HG02852 (cell line): ENCODE results near the gene MDN1.
A peak's percentile ranks its signal among the peaks of the same experiment; 100 is the strongest.
"Not testable (repeated sequence)": the region's sequence is repeated elsewhere in the genome, so short reads cannot be mapped to it uniquely, and the experiment has no call there.

Source experiments
- ATAC-seq: cut with Tn5 transposase; IDR thresholded peaks from one replicate; pipeline ENCODE4 v1.9.1; 2021; ENCODE audit warnings: mild to moderate bottlenecking, moderate library complexity; ENCODE audit not compliant: unreplicated experiment

The MDN1 gene, protein sequence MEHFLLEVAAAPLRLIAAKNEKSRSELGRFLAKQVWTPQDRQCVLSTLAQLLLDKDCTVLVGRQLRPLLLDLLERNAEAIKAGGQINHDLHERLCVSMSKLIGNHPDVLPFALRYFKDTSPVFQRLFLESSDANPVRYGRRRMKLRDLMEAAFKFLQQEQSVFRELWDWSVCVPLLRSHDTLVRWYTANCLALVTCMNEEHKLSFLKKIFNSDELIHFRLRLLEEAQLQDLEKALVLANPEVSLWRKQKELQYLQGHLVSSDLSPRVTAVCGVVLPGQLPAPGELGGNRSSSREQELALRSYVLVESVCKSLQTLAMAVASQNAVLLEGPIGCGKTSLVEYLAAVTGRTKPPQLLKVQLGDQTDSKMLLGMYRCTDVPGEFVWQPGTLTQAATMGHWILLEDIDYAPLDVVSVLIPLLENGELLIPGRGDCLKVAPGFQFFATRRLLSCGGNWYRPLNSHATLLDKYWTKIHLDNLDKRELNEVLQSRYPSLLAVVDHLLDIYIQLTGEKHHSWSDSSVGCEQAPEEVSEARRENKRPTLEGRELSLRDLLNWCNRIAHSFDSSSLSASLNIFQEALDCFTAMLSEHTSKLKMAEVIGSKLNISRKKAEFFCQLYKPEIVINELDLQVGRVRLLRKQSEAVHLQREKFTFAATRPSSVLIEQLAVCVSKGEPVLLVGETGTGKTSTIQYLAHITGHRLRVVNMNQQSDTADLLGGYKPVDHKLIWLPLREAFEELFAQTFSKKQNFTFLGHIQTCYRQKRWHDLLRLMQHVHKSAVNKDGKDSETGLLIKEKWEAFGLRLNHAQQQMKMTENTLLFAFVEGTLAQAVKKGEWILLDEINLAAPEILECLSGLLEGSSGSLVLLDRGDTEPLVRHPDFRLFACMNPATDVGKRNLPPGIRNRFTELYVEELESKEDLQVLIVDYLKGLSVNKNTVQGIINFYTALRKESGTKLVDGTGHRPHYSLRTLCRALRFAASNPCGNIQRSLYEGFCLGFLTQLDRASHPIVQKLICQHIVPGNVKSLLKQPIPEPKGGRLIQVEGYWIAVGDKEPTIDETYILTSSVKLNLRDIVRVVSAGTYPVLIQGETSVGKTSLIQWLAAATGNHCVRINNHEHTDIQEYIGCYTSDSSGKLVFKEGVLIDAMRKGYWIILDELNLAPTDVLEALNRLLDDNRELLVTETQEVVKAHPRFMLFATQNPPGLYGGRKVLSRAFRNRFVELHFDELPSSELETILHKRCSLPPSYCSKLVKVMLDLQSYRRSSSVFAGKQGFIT (N-terminal part only)

DNA sequence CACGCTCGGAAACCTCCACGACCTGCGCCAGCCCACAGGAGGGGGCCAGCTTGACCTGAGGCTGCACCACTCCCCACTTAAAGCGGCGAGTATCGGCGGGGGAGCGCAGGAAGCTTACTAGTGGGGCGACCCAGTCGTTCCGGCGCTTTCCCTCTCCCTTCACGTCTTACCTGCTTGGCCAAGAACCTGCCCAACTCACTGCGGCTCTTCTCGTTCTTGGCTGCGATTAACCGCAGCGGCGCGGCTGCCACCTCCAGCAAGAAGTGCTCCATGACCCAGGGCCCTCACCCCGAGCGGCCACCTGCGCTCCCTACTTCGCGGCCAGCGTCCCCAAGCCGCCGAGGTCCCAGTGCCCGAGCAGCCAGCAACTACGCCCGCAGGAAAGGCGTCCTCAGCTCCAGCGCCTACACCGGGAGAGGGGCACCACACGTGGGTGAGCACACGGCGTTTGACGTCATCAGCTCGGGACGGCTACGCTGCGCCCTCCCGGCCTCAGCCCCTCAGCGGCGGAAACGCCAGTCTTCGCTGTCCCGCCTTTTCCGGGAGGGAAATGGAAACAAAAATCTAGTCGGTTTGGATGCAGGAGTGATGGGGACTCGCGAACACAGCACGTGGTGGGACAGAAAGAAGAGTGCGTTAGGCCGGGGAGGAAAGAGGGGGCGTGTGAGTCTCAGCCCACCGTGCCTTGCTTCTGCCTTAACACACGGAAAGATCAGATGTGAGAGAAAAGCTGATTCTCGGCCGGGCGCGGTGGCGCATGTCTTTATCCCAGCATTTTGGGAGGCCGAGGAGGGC, at the start of gene MDN1:
Gene MDN1 (minus strand): TSS at position 459 of the 795 bp plus-strand sequence. CDS start 187 bp downstream, at position 272.
- peak; percentile 94 for ATAC-seq

DNA sequence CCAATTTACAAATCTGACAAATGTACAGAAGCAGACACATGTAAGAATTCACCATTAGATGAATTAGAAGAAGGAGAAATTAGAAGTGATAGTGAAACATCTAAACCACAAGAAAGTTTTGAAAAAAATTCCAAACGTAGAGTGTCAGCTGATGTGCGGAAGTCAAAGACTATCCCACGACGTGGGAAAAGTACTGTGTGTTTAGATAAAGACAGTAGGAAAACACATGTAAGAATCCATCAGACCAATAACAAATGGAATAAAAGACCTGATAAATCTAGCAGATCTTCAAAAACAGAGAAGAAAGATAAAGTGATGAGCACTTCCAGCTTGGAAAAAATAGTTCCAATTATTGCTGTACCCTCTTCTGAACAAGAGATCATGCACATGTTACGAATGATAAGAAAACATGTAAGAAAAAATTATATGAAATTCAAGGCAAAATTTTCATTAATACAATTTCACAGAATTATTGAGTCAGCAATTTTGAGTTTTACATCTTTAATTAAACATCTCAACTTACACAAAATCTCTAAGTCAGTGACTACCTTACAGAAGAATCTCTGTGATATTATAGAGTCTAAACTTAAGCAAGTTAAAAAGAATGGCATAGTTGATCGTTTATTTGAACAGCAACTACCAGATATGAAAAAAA, 46.6 kb upstream of the MDN1 start:
- ATAC-seq: no peak

DNA sequence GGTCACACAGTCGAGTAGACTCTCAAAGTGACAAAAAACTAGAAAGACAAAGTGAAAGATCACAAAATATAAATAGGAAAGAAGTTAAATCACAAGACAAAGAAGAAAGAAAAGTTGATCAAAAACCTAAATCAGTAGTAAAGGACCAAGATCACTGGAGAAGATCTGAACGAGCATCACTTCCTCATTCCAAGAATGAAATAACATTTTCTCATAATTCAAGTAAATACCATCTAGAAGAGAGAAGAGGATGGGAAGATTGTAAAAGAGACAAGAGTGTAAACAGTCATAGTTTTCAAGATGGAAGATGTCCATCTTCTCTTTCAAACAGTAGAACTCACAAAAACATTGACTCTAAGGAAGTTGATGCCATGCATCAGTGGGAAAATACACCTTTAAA, 43.1 kb upstream of the MDN1 start:
- ATAC-seq: peak; percentile 22

DNA sequence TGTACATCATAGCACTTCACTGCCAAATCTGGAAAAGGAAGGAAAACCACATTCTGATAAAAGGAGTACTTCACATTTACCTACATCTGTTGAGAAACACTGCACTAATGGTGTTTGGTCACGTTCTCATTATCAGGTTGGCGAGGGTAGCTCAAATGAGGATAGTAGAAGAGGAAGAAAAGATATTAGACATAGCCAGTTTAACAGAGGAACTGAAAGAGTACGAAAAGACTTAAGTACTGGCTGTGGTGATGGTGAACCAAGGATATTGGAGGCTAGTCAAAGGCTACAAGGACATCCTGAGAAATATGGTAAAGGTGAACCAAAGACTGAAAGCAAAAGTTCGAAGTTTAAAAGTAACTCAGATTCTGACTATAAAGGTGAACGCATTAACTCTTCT, 42.7 kb upstream of the MDN1 start:
- peak; percentile 72 for ATAC-seq

DNA sequence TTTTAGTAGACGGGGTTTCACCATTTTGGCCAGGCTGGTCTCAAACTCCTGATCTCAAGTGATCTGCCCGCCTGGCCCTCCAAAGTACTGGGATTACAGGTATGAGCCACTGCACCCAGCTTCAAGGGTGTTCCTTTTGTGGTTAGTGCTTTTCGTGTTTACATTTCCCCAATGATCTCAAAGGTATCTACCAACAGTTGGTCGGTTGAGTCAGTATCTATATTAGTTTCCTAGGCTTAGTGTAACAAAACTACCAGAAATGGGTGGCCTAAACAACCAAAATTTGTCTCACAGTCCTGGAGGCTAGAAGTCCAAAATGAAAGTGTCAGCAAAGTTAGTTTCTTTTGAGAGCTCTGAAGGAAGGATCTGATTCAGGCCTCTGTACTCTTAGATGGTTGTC, 40.1 kb upstream of the MDN1 start:
- peak; percentile 59 for ATAC-seq

DNA sequence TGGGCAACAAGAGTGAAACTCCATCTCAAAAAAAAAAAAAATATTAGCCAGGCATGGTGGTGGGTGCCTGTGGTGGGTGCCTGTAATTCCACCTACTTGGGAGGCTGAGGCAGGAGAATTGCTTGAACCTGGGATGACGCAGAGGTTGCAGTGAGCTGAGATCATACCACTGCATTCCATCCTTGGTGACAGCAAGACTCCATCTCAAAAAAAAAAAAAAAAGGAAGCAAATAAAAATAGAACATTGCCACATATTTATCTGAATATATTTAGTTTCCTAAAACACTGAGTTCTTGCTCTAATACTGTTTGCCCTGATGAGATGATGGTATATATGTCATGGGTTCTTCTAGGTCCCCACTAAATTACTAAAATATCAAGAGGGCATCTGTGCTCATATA, 38.4 kb upstream of the MDN1 start:
- no peak for ATAC-seq

DNA sequence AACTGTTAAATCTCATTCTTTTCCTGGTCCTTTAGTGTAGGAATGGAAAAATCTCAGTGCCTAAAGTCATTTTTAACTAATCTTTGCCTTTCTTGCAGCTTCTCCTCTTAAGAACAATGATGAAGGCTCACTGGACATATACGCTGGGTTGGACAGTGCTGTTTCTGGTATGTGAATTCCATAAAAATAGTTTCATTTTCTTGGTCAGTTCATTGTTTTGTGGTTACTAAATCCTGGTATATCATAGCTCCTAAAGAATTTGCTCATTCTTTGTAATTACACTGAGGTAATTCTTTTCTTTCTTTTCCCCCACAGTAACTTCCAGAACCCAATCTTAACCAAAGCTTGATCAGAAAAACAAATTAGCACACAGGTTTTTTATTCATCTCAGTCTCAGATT, 33.5 kb upstream of the MDN1 start:
- ATAC-seq: no peak

DNA sequence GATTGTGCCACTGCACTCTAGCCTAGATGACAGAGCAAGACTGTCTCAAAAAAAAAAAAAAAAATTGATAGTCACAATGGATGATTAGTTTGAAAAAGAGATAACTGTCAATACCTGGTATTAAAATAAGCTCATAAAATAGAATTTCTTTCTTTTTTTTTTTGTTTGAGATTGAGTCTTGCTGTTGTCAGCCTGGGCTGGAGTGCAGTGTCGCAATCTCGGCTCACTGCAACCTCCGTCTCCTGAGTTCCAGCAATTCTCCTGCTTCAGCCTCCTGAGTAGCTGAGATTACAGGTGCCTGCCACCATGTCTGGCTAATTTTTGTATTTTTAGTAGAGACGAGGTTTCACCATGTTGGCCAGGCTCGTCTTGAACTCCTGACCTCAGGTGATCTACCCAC, 27.9 kb upstream of the MDN1 start:
- ATAC-seq: not testable (repeated sequence)

DNA sequence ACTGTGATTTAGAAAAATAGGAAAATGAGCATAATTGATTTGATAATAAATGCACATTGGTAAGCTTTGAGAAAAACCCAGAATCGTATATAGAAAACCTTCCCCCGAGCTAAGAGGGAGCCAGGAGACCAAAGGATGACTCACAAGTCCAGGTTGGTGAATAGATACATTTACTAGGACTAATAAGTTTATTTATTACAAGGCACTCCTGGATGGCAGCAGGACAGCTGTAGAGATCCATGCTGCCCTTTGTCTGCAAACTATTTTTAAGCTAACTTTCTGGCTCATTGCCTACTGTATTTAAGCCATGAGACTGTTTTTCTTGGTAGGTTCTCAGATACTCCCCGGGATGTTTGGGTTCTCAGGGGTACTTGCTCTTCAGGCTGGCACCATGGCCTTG, 23.5 kb upstream of the MDN1 start:
- no peak for ATAC-seq

DNA sequence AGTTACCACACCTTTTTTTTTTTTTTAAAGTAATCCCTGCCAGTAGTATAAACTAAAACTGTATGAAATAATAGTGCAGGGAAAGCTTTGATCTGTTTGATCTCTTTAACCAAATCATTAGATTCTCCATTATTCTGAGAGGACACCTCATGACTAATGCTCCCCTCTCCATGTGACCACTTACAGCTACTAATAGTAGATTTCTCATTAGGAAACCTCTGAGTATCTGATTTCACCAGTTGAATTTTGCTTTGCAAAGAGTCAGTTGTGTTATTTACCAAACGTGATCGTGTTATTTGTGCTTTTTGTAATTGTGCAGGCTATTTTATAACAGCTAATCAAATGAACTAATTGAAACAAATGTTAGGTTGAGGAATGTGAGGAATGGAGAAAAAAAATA, 22.6 kb upstream of the MDN1 start:
- no peak for ATAC-seq

DNA sequence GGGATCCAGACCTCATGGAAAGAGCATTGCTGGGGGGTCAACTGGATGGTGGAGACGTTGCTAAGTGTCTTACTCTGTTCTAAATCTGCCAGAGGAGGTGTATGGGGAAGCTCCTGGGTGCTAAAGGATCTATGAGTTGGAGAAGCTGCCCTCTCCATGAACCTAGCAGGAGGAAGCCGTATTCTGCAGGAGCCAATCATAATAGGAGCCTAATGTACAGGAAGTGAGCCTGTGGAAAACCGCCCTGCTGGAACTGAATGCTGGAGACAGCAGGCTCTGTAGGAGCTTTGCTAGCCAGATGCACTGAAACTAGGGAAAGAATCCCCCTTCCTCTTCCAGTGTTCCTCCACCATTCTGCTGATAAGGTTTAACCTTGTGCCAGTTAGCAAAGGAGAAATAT, 20.9 kb upstream of the MDN1 start:
- no peak for ATAC-seq

DNA sequence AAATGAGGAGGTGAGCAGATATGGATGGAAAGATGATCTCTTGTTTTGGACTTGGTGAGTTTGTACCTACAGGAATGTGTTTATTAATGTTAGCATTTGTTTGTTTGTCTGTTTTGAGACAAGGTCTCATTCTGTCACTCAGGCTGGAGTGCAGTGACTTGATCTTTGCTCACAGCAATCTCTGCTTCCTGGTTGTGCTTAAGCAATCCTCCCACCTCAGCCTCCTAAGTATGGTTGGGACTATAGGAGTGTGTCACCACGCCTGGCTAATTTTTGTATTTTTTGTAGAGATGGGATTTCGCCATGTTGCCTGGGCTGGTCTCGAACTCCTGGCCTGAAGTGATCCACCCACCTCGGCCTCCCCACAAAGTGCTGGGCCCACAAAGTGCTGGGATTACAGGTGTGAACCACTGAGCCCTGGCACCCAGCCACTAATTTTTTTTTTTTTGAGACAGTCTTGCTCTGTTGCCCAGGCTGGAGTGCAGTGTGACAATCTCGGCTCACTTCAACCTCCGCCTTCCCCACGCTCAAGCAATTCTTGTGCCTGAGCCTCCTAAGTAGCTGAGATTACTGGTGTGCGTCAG, 17.1 kb upstream of the MDN1 start:
- ATAC-seq: no peak

DNA sequence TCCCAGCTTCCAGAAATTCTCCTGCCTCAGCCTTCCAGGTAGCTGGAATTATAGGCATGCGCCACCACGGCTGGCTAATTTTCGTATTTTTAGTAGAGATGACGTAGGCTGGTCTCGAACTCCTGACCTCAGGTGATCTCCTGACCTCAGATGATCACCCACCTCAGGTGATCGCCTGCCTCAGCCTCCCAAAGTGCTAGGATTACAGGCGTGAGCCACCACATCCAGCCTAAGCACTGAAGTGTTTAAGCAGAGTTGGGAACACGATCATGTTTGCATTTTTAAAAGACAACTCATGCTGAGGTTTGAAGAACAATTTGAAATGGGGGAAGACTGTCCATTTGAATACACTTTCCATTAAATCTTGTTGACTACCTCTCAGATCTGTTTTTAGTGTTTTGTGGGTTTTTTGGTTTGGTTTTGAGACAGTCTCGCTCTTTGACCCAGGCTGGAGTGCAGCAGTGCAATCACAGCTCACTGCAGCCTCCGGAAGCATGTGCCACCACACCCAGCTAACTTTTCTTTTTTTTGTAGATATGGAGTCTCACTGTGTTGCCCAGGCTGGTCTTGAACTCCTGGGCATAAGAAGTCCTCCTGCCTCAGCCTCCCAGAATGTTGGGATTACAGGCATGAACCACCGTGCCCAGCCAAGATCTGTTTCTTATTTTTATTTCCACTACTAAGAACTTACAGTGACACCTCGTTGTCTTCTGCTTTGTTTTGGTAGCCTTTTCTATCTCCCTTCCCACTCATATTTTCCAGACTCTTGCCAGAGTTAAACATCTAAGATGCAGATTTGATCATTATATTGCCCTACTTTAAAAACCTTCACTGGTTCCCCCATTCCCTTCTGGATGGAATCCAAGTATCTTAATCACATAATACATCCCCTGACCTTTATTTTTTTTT, 15.5 kb upstream of the MDN1 start:
- peak; percentile 98 for ATAC-seq

DNA sequence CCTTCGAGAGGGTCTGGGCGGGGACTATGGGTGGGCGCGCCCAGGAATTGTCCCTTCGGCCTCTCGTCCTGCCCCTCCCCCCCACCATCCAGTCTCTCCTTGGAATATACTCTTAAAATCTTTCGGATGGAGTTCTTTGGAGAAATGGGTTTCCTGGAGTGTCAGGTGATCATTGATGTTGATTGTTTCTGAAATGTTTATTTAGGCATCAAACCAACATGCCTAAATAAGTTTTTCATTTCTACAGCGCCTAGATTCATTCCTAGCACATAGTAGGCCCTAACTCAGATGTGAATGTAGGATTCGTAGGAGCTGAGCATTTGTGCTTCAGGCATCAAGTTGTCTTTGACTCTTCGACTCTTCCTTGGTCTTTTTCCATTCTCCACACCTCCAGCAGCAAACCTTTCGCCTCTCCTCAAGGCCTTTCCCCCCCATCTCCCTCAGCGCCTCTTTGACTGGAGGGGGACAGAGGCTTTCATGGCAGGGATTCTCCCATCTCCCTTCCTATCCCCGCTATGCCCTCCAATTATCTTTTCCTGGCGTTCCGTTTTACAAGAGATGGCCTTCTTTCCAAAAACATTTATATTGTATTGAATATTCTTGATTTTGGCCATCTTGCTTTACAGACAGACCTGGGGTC, 10.7 kb upstream of the MDN1 start:
- no peak for ATAC-seq

DNA sequence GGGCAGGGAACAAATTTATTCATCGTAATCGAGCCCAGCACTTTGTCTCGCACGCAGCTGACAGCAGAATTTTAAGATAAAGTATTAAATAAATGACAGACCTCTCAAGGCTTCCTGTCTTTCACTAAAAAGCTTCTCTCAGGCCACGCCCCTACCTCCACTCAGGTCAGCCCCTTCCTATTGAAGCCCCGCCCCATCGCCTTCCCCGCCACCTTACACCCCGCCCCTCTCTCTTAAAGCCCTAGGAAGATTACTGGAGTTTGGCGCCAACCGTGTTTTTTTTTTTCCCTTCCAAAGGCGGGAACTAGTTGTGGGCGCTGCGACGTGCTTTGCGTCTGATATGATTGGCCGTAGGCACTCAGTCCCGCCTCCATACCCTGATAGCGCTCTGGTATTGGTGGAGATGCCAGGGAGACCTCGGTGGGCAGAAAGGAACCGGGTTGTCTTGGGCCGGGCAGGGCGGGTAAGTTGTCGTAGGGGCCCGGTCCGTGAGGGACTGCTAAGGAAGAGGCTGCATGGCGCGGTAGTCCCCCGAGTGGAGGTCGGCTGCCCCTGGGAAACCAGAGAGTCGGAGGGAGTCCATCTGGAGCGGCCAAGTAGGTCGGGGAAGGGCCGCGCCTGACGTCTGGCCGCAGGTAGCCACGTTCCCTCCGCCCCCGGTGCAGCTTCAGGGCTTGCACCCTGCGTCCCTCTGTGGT, 10.0 kb upstream of the MDN1 start, which contains the start of gene CASP8AP2:
Gene CASP8AP2 (plus strand): TSS at position 409 of the 698 bp plus-strand sequence.
- peak; percentile 95 for ATAC-seq

DNA sequence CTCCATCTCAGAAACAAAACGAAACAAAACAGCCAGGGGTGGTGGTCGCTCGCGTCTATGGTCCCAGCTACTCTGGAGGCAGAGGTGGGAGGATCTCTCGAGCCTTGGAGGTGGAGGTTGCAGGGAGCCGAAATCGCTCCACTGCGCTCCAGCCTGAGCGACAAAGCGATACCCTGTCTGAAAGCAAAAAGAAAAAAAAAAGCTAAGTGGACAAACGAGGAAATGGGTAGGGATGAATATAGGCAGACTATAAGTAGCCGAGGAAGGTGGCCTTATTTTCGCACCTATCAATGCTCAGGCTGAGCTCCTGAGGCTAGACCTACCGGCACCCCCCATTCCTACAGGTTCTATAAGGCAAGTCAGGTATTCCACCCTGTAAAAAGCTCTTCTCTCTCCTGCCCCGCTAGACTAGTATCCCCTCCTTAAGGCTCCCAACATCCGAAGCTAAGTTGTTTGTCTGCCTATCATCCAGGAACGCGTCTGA, 9.4 kb upstream of the MDN1 start:
- ATAC-seq: peak; percentile 33

DNA sequence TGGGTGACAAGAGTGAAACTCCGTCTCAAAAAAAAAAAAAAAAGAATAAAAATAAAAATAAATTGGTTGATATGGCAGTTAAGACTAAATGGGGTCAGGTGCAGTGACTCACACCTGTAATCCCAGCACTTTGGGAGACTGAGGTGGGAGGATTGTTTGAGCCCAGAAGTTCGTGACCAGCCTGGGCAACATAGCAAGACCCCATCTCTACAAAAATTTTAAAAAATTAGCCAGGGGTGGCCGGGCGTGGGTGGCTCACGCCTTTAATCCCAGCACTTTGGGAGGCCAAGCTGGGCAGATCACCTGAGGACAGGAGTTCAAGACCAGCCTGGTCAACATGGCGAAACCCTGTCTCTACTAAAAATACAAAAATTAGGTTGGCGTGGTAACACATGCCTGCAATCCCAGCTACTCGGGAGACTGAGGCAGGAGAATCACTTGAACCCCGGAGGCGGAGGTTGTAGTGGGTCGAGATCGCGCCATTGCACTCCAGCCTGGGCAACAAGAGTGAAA, 8.9 kb upstream of the MDN1 start:
- not testable (repeated sequence) for ATAC-seq
